ENCODE measurements around the gene TTC33.
"Not testable (repeated sequence)": the region's sequence is repeated elsewhere in the genome, so short reads cannot be mapped to it uniquely, and the experiment has no call there.

TTC33 gene

GRCh38 chr5:40779561-40779960 is 23.8 kb upstream of the TTC33 start:
- no peak for DNase-seq

DNA sequence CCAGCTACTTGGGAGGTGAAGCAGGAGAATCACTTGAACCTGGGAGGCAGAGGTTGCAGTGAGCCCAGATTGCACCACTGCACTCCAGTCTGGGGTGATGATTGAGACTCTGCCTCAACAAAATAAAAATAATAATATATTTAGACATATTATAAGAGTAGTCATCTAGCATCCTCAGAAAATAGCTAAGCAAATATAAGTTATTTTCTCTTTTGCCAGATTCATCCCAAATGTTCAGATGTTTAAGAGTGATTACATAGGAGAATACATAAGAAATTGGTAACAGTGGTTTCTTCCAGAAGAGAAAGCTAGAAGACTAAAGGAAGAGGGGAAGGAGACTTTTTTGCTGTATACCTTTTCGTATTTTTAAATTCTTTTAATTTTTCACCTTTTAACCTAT is 22.4 kb upstream of the TTC33 start:
- no peak for DNase-seq

DNA sequence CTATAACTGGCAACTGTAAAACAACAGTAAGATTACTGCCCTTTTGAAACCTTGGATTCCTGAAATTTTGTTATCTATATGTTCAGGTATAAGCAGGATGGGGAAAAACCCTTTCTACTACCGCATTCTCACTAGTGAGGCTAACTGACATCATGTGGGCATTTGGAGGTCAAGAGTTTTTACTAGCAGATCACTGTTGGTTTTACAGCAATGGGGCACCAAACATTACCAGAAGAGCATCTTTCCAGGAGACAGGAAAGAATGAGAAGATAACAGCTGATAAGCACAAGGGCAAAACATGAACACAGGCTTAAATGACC is 20.9 kb upstream of the TTC33 start:
- DNase-seq, result no peak

- no peak for DNase-seq
Measured at GRCh38 chr5:40775846-40776657, 20.3 kb upstream of the TTC33 start.

GRCh38 chr5:40775085-40775845 is 19.5 kb upstream of the TTC33 start:
- no peak for DNase-seq

DNA sequence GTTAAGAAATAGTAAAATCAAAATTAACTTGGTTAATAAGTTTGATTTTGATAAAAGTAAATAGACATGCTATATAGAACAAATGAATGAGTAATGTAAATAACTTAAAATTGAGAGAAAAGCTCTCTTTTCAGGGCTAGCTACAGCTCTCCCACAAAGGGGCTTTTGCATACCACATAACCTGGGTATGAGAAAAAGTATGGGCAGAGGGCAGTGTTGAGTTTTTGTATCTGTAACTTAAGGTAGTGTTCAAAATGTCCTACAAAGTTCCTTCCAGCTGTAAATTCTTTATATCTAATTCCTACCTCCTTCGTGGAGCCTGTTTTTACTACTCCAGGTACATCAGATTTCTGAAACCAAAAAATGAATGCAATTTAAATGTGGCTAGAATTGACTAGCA is 18.9 kb upstream of the TTC33 start:
- DNase-seq, result no peak

DNA sequence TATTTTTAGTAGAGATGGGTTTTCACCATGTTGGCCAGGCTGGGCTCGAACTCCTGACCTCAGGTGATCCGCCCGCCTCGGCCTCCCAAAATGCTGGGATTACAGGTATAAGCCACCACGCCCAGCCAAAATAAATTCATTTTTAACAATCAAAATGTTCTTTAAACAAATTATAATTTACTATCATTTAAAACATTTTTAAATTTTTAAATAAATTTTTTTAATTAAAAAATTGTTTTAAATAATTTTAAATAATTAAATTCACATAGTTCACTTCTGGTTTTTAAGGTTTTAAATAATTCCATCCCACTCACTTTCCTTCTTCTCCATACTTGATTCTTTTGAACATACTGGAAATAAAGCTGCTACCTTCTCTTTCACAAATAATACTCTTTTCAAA is 15.0 kb upstream of the TTC33 start:
- DNase-seq, result no peak

DNA sequence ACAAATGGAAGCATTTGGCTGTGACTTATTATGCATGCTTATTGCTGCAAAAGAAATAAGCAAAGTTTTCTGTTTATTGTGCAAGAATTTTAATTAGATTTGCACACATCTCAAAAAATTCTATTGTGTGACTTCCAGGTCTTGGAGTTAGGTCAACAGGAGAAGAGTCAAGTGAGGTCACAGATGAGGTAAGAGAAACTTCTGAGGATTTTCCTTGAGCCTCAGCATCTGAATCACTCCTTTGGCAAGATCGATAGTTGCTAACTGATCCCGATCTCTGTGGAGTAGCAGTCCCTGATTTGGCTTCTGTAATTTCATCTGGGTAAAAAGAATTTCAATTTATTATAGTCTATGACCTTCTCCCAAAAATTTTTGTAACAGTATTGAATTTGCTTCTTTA is 6.9 kb upstream of the TTC33 start:
- DNase-seq, result no peak

DNA sequence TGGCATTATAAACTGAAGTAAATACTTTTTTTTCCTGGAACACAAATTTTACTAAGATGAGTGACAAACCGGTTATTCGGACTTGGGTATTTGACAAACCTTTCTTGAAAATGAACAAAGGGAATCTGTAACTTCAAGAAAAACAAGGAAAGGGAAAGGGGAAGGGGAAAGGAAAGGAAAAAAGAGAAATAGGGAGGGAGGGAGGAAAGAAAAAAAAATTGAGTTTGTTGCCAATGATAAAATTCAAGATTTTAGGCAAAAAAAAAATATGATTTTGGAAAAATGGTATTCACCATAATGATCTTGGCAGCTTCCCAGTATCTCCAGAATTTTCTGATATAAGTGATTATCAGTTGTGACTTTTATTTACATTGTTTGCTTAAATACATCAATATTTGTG is 1.6 kb upstream of the TTC33 start:
- no peak for DNase-seq

DNA sequence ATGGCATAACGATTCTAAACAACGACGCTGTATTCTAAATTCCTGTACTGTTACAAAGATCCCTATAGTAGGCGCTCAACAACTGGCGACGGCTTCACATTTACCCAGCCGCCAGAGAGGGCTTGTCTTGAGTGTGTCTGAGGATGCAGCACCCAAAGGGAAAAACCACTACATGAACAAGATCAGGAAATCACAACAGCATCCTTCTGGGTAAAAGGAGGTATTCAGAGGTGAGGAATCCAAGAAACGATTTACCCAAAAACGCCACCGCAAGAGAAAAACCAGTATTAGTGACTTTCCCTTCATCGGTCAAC is 711 bp downstream of the TTC33 start:
- DNase-seq, result peak; percentile 80

- DNase-seq, result no peak
Measured at GRCh38 chr5:40754381-40755092, 1.2 kb downstream of the TTC33 start.

GRCh38 chr5:40746703-40747102 is 9.1 kb downstream of the TTC33 start:
- peak; percentile 16 for DNase-seq

DNA sequence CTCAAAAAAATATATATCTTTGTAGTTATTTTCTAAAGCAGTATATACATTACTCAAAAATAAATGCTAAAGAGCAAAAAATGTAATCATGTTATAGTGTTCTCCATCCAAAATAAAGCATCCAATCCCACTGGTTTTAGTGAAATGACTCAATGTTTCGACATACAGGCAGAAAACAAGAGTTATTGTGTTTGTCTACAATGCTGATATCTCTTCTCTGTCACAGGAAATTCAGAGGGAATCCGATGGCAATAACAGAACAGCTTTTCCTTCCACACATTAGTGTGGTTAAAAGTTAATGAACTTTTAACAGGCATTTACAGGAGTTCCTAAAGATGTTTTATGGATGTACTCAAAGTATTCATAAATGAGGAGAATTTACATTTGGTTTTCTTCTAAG is 12.0 kb downstream of the TTC33 start:
- DNase-seq, result no peak

DNA sequence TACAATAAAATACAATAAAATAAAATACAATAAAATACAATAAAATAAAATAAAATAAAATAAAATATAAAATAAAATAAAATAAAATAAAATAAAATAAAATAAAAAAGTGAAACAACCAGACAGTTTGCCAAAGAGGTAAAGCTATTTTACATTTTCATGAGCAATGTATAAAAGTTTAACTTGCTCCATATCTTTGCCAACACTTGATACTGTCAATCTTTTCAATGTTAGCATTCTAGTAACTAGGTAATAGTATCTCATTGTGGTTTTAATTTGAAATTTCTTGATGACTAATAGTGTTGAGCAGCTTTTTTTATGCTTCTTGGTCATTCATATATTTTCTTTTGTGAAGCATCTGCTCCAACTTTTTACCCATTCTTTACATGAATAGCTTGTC is 17.3 kb downstream of the TTC33 start:
- DNase-seq, result peak; percentile 14

DNA sequence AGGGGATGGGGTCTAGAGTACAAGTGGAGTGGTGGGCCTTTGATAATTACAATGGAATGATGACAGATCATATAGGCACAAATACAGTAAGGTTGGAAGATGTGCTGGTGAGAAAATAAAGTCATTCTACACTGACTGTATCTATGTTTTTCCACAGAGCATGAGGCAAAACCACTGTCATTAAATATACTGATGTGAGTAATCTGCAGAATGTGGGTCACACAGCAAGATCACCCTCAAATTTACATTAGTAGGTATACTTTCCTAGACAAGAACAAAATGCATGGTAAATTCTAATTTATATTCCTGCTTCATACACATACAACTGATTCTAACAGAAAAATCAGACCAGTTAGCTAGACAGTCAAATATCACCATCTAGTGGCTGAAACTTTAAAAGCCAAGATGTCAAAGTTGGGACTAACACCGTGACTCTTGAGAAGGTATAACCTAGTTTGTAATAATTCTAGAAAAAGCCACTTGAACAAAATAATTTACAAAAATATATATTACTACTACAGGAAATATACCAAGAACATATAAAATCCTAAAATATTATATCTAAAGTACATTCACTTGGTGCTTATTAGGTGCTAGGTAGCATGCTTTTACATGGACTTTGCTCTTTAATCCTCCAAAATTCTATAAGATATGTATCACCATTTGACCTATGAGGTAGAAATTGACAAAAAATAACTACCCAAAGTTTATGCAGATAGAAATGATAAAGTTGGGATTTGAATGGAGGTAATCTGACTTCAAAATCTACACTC is 19.5 kb downstream of the TTC33 start:
- DNase-seq, result peak; percentile 63

DNA sequence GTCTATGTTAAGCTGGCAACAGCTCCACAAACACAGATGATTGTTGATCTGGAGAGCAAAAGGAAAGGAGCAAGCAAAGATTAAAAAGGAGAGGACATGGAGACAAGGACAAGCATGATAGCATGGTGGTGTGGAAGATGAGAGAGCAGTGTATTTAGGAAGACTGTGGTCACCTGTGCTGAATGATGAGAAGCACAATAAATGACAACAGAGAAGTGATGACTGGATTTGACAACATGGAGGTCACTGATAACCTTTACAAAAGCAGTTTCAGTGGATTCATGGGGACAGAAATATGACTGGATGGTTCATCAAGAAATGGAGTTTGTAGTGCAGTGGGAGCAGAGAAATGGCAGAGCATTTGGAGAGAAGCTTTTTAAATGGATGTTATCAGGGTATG is 20.2 kb downstream of the TTC33 start:
- DNase-seq, result no peak

GRCh38 chr5:40734986-40735385 is 20.8 kb downstream of the TTC33 start:
- peak; percentile 67 for DNase-seq

DNA sequence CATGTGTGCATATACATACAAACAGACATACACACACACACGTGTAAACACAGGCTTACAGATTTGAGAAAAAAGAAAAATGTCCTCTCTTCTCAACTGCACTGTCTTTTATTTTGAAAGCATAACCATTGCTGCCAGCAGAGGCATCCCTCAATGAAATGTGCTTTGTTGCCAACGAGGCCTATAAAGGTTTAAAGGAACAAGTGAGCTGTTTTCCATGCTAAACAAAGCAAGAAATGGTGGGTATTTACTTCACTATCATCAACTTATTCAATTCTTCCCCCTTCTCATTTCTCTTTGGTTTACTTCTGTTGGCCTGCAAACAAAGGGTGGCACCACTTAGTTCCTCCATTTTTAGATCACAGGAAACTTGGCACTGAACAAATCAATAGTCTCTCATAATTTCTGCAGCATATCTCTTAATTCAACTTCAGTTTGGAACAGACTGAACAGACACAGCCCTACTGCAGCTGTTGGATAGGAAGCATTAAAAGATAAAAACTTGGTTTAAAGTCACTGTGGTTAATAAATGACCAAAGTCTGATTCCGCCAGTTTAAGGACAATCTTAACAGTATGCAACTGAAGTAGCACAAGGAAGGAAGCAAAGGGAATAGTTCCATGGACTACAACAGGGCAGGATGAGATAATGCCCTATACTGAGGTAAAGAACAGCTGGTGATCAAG is 21.7 kb downstream of the TTC33 start:
- no peak for DNase-seq

DNA sequence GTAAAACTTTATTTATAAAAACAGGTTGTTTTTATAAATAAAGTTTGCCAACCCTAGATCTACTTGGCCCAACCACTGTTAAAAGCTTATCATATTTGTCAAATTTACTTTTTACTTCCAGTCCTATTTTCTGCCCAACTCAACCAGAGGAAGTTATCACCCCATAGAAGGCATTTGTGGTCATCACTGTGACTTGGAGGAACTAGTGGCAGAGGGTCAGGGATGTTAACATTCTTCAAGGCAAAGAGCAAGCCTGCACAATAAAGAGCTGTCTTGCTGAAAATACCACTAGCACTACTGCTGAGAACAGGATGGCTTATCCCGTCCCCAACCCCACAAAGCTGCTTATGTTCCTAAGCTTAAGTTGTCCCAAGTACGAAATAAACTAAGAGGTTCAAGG is 22.3 kb downstream of the TTC33 start:
- DNase-seq, result no peak

DNA sequence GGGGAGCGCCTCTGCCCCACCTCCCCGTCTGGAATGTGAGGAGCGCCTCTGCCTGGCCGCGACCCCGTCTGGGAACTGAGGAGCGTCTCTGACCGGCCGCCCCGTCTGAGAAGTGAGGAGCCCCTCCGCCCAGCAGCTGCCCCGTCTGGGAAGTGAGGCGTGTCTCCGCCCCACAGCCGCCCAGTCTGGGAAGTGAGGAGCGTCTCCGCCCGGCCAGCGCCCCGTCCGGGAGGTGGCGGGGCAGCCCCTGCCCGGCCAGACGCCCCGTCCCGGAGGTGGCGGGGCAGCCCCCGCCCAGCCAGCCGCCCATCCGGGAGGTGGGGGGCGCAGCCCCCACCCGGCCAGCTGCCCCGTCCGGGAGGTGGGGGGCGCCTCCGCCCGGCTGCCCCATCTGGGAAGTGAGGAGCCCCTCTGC is 33.3 kb downstream of the TTC33 start:
- not testable (repeated sequence) for DNase-seq

DNA sequence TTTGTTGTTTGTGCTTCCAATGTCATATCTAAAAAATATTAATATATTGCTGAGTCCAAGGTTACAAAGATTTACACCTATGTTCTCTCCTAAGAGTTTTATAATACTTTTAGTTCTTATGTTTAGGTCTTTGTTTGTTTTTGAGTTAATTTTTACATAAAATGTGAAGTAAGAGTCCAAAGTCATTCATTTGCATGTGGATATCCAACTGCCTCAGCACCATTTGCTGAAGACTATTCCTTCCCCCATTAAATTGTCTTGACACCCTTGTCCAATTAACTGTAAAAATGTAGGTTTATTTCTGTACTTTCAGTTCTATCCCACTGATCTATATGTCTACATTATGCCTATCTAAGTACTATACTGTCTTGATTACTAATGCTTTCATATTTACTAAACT is 35.7 kb downstream of the TTC33 start:
- DNase-seq, result no peak

- peak; percentile 59 for DNase-seq
Measured at GRCh38 chr5:40717281-40717680, 38.5 kb downstream of the TTC33 start.

DNA sequence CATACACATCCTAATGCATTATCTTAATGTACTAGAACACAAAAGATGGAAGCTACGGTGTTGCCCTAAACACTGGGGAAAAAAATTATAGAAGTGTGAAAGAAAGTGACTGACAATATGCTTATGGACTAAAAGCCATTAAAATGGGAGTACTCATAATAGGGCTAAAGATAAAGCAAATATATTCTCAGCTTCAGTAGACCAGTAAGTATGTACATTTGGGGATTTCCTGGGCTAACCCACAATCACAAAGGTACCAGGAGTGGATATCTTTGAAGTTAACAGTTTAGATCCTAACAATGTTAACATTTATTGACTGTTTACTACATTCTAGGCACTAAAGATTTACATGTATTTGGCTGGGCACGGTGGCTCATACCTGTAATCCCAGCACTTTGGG is 39.2 kb downstream of the TTC33 start:
- no peak for DNase-seq

Data from fibroblast of upper back skin (primary cell).